NCI-H526 (cell line): Measurements from ENCODE around the gene U2AF2.

Experiments
- DNase-seq, 2 experiments: peaks; one replicate each; lab custom pipeline; 2025; lab: John Stamatoyannopoulos, UW

U2AF2 gene

GRCh38 chr19:55621673-55622231 is 33.1 kb upstream of the U2AF2 start:
- no peak for DNase-seq

- no peak for DNase-seq
Observed at GRCh38 chr19:55622242-55622969, 32.4 kb upstream of the U2AF2 start.

- no peak for DNase-seq
Observed at GRCh38 chr19:55623130-55623529, 31.7 kb upstream of the U2AF2 start.

GRCh38 chr19:55623561-55623960 is 31.3 kb upstream of the U2AF2 start:
- DNase-seq: no peak

GRCh38 chr19:55624109-55625003 is 30.5 kb upstream of the U2AF2 start, which contains the start of gene ZNF784:
Gene ZNF784 (minus strand): TSS chr19:55624566. CDS start chr19:55624561, 5 bp downstream.
- DNase-seq: peak; percentile 93 to 99

- no peak for DNase-seq
Observed at GRCh38 chr19:55625004-55625326, 29.9 kb upstream of the U2AF2 start.

- DNase-seq: no peak
Observed at GRCh38 chr19:55626350-55626749, 28.5 kb upstream of the U2AF2 start.

GRCh38 chr19:55632463-55632834 is 22.4 kb upstream of the U2AF2 start:
- peak; percentile 92 to 98 for DNase-seq

GRCh38 chr19:55633861-55634260 is 21.0 kb upstream of the U2AF2 start:
- DNase-seq: no peak

GRCh38 chr19:55635334-55635717 is 19.5 kb upstream of the U2AF2 start:
- no peak for DNase-seq

GRCh38 chr19:55635856-55636440 is 18.9 kb upstream of the U2AF2 start:
- no peak for DNase-seq

GRCh38 chr19:55636723-55637122 is 18.1 kb upstream of the U2AF2 start:
- DNase-seq: no peak

GRCh38 chr19:55637534-55637933 is 17.3 kb upstream of the U2AF2 start:
- no peak for DNase-seq

GRCh38 chr19:55638864-55639359 is 15.9 kb upstream of the U2AF2 start:
- peak; percentile 42 to 52 for DNase-seq

GRCh38 chr19:55640043-55640576 is 14.7 kb upstream of the U2AF2 start:
- DNase-seq: peak; percentile 76 to 96

GRCh38 chr19:55640577-55641425 is 14.0 kb upstream of the U2AF2 start, which contains the start of gene ZNF580:
Gene ZNF580 (plus strand): TSS chr19:55641002. CDS start chr19:55642509, 1,507 bp downstream.
- DNase-seq: peak; percentile 79 to 86

- DNase-seq: peak; percentile 20 to 63
Observed at GRCh38 chr19:55641426-55642152, 13.2 kb upstream of the U2AF2 start.

GRCh38 chr19:55642153-55643002 is 12.5 kb upstream of the U2AF2 start:
- DNase-seq: peak in 1 of 2 experiments; percentile 50
